NCI-H526 treated with DMSO at 0.1 percent for 48 hours (cell line): ENCODE measurements around the gene TMBIM4.
A peak's percentile ranks its signal among the peaks of the same experiment; 100 is the strongest.
"Not testable (repeated sequence)": the region's sequence is repeated elsewhere in the genome, so short reads cannot be mapped to it uniquely, and the experiment has no call there.

ENCODE experiments used
- DNase-seq: peaks from one replicate; lab custom pipeline; 2025; lab: John Stamatoyannopoulos, UW

Gene TMBIM4

DNA sequence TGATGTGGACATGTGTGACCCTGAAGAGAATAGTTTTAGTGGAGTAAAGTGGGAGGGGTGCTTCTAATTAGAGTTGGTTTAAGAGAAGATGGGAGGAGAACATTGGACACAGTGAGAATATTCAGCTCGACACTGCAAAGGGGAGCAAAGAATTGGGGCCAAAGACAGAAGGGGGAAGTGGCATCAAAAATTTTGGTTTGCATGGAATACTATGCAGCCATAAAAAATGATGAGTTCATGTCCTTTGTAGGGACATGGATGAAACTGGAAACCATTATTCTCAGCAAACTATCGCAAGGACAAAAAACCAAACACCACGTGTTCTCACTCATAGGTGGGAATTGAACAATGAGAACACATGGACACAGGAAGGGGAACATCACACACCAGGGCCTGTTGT lies 15.0 kb upstream of the TMBIM4 start:
- not testable (repeated sequence) for DNase-seq

DNA sequence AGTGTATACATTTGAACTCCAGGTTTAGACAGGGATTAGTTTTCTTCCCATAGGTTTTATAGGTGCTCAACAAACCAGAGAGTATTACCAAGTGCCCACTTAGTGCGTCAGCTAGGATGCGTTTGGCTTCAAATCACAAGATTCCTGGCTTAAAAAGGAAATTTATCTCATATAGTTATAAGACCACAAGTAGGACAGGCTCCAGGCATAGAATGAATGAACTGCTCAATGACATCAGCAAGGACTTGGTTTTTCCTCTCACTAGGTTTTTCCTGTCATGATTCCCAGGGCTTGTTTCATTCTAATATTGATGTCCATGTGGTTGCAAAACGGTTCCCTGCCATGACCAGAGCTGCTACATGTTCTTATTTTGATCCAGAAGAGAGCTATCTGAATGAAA lies 13.2 kb upstream of the TMBIM4 start:
- no peak for DNase-seq

DNA sequence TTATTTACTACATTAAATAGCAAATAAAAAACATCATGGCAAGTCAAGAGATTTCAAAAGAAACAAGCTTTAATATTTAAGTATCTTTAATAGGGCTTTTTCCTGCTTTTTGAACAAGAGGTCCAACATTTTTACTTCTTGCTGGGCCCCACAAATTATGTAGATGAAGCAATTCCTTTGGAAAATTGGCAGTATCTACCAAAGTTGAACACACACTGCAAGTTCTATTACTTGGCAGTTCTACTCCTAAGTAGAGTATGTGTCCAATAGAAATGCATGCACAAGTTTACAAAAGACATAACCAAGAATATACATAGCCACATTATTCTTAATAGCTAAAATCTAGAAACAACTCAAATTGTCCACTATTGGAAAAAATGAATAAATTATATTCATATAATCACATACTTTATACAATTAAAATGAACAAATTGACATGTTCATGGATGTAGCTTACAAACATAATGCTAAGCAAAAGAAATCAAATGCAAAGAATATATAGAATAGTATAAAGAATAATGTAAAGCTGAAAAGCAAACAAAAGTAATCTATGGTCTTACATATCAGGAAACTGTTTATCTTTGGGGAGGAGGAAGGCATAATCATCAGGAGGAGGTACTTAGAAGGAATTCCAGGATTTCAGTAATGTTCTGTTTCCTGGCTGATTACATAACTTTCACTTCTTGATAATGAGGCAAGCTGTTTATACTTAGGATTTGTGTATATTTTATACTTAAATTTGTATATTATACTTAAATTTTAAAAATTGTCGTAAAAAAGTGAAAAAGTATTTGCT lies 6.5 kb upstream of the TMBIM4 start:
- DNase-seq = no peak

DNA sequence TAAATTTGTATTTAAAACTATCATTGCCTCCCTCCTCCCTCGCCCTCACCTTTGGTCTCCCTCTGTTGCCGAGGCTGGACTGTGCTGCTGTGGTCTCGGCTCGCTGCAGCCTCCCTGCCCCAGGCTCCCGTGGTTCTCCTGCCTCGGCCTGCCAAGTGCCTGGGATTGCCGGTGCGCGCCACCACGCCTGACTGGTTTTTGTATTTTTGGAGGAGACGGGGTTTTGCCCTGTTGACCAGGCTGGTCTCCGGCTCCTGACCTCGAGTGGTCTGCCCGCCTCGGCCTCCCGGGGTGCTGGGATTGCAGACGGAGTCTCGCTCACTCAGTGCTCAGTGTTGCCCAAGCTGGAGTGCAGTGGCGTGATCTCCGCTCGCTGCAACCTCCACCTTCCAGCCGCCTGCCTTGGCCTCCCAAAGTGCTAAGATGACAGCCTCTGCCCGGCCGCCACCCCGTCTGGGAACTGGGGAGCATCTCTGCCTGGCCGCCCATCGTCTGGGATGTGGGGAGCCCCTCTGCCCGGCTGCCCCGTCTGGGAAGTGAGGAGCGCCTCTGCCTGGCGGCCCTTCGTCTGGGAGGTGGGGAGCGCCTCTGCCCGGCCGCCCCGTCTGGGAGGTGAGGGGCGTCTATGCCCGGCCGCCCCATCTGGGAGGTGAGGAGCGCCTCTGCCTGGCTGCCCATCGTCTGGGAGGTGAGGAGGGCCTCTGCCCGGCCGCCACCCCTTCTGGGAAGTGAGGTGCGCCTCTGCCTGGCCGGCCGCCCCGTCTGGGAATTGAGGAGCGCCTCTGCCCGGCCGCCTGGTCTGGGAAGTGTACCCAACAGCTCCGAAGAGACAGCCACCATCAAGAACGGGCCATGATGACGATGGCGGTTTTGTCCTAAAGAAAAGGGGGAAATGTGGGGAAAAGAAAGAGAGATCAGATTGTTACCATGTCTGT lies 4.9 kb upstream of the TMBIM4 start:
- not testable (repeated sequence) for DNase-seq

DNA sequence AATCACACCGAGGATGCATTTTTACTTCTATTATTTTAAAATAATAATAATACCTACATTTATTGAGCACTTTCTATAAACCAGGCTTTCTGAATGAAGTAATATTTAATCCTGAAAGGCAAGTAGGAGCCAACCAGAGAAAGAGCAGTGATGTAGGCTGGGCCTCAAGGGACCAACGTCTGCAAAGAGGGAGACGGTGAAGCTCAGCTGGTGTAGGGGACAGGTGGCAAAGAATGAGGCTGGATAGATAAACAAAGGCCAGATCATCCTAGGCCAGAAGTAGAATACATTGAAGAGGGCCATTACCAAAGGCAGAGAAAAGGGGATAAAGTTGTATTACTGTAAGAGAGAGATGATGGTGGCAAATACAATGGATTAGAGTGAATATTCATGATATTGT lies 810 bp upstream of the TMBIM4 start:
- no peak for DNase-seq

DNA sequence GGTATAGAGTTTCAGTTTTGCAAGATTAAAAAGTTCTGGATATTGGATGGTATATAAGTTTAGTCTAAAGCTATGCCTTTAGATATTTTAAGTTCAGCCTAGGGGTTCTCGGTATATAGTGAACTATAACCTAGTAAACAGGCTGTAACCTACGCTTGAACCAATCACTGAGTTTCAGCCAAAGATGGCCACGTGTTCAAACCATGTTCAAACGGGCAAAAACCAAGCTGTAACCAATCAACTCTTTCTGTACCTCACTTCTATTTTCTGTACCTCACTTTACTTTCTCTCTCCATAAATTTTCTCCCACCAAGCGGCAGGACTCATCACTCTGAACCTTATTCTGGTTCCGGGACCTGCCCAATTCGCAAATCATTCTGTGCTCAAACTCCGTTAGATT lies 1.4 kb downstream of the TMBIM4 start:
- DNase-seq = no peak

DNA sequence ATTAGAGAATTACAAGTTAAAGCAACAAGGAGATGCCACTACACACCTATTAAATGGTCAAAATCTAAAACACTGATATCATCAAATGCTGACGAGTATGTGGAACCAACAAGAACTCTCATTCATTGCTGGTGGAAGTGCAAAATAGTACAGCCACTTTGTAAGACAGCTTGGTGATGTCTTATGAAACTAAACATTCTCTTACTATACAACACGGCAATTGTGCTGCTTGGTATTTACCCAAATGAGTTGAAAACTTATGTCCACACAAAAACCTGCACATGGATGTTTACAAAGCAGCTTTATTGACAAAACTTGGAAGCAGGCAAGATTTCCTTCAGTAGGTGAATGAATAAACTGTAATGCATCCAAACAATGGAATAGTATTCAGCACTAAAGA lies 3.2 kb downstream of the TMBIM4 start:
- DNase-seq = no peak

DNA sequence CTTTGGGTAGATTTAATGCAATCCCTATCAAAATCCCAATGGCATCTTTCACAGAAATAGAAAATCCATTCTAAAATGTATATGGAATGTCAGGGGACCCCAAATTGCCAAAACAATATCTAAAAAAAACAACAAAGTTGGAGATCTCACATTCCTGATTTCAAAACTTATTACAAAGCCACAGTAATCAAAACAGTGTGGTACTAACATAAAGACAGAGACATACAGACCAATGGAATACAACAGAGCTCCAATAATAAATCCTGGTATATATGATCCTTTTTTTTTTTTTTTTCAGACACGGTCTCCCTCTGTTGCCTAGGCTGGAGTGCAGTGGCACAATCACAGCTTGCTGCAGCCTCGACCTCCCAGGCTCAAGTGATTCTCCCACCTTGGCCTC lies 4.7 kb downstream of the TMBIM4 start:
- no peak for DNase-seq

DNA sequence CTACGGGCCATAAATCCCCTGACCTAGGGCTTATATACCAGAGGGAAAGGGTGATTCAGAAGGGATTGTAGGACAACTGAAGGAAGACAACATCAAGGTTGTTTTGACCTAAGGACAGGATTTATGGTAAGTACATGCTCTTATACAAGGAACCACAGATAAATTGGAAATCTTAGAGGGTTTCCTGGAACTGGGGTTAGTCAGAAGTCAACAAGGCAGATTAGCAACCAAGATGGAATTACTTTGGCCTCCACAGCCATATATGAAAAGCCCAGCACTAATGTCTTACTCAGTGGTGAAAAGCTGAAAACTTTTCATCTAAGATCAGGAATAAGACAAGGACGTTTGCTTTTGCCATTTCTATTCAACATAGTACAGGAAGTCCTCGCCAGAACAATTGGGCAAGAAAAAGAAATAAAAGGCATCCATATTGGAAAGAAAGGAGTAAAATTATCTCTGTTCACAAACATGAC lies 5.4 kb downstream of the TMBIM4 start:
- DNase-seq = no peak

DNA sequence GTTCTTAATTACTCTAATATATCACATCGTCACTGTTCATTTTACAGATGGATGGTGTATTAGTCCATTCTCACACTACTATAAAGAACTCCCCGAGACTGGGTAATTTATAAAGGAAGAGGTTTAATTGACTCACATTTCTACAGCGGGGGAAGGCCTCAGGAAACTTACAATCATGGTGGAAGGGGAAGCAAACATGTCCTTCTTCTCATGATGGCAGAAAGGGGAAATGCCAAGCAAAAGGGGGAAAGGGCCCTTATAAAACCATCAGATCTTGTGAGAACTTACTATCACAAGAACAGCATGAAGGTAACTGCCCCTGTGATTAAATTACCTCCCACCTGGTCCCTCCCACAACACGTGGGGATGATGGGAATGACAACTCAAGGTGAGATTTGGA lies 6.5 kb downstream of the TMBIM4 start:
- no peak for DNase-seq

DNA sequence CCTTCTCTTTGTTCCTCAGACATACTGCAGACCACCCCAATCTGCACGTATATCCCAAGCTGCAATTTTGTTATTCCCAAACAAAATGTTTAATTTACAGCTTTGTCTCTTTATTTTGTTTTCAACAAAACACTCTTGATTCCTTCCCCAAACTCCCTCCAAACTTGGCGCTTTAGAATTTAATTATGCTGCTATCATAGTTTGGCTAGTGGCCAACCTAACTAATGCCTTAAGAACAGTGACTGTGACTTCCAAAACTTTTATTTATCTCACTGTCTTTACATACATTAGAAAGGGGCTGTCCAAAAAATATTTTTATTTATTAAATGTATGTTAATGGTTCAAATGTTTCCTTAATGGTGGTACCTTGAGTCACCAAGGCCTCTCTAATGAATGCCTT lies 7.1 kb downstream of the TMBIM4 start:
- DNase-seq = no peak

DNA sequence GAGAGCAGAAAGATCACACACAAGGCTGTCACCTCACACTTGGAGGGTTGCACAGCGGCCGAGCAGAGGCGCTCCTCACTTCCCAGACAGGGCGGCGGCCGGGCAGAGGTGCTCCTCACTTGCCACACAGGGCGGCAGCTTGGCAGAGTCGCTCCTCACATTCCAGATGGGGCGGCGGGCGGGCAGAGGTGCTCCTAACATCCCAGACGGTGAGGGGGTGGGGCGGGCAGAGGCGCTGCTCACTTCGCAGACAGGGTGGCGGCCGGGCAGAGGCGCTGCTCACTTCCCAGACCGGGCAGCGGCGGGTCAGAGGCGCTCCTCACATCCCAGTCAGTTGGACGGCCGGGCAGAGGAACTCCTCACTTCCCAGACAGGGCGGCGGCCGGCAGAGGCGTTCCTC lies 9.1 kb downstream of the TMBIM4 start:
- no peak for DNase-seq

DNA sequence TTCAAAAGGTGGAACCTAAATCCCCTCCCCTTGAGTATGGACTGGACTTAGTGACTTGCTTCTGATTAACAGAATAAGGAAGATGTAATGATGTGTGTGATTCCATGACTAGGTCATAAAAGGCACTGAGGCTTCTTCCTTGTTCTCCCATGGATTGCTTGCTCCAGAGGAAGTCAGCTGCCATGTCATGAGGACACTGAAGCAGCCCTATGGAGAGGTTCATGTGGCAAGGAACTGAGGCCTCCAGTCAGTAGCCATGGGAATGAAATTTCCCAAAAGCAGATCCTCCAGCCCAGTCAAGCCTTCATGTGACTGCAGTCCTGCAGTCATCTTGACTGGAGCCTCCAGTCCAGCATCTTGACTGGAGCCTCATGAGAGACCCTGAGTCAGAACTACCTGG lies 10.7 kb downstream of the TMBIM4 start:
- DNase-seq = no peak

DNA sequence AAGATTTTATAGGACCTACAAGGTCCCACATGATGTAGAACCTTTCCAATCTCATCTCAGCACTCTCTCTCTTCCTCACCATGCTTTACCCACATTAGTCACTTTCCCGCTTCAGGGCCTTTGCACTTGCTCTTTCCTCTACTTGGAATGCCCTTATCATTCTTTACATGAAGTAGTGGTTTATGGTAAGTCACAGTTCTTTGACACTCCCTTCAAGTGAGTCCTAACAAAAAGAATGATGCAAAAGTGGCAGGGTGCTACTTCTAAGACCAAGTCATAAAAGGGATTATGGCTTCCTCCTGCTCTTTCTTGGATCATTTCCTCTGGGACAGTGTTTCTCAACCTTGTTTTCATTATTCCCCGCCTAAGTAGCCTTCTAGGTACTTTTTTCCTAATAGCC lies 13.1 kb downstream of the TMBIM4 start:
- no peak for DNase-seq

DNA sequence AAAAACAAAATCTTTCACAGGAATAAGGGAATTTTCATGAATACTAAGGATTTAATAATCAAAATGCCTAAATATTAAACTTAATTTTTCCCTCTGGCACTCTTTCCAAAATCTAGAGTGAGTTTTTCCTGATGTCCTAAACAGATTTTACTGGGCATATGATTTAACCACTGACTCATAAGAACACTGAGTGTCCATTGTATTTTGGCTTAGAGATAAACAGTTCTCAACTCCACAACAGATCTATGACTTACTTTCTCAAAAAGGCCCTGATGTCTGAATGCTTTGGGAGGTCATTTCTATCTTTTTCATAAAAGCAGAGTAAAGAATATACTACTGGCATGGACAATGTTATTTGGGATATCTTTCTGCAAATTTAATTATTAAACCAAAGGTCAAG lies 15.0 kb downstream of the TMBIM4 start:
- DNase-seq = no peak

DNA sequence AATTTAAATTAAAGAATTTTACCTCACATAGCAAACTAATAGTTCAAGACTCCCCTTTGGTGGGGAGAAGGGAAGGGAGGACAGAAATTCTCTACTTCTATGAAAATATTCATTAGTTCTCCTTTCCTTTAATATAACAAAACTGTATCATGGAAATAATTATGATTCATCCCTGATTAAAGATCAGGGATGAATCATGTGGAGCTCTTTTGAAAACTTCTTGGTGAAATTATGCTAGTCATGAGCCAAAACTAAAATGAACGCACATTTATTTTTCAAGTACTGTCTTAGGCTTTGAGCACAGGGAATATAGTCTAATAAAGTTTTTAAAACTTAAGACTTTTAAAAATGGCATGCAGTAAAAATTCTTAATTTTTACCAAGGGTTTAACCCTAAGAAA lies 17.1 kb downstream of the TMBIM4 start:
- no peak for DNase-seq

DNA sequence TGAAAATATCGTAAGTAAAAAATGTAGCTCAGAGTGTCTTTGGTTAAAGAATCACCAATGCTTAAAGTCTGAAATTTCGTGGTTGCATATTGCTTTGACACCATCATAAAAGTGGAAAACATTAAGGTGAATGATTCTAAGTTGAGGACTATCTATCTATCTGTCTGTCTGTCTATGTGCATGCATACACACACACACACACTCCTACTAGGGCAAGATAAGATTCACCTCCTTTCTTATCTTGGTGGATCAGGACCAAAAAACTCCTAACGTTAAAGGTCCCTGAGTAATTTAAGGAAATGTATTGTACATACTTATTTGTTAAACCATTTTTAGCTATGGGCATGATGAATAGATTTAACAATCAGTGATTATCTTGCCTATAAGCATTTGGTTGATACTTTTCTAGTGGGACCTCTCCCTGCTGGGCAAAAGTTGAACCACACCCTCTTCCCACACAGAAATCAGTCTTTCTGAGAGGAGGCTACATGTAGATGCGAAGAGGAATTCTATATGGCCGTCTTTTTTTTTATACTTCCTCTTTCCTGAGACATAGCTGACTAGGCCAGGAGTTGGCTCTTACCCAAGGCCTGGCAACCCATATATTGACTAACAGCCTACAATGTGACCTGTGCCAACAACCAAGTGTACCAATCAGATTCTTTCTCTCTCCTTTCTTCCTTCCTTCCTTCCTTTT lies 19.9 kb downstream of the TMBIM4 start:
- no peak for DNase-seq

DNA sequence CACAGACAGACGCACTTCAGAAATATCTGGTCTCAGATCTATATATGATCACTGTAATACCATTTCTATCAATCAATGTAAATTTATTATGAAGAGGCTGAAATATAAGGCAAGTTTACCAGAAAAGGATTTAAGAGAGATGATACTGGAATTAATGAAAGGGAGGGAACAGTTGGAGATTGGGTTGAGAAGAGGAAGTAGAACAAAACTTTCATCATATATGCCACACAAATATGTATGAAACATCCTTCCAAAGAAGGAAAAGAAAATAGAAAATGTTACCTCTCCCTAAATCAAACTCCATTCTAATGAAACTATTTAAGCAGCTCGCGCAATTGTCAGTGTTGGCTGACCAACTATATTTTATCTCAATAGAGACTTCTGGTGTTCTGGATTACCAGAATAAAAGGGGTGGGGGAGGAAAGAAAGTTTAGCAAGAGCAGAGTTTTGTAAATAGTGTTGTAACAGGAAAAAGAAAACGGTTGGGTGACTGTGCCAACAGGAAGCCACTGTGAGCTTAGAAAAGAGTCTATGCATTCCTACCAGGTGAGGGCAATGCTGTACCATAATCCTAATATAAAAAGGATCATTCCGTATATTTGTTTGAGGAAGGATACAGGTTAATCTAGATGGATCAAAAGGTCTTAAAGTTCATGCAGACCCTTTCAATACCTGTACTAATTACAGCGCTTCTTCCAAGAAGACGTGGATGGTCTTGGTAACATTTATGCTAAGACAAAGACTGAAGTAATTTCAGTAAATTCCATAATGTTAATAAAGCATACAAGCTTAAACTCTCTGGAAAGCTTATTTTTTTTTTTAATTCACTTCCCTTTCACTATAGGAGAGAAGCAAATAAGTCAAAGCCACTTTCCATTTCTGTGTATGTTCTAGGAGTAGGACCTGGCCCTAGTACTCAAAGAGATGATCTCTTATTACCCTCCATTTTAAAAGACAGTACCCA lies 24.7 kb downstream of the TMBIM4 start:
- peak; percentile 1 for DNase-seq

DNA sequence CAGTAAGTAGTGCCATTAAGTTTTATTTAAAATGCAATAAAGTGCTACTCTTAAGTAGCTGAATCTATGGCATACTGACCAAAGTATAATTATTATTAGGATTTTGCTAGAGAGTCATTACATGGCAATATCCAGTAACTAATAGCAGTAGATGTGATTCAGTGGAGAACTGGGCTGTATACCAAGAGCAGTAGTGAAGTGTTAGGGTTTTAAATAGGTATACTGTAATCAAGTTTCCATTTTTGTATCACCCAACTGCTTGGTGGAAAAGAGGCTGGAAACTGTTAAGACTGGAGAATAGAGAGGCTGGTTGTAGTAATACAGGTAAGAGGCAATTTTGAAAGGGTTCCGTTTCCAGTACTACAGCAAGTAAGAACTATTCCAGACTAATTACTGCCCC lies 25.9 kb downstream of the TMBIM4 start:
- no peak for DNase-seq

DNA sequence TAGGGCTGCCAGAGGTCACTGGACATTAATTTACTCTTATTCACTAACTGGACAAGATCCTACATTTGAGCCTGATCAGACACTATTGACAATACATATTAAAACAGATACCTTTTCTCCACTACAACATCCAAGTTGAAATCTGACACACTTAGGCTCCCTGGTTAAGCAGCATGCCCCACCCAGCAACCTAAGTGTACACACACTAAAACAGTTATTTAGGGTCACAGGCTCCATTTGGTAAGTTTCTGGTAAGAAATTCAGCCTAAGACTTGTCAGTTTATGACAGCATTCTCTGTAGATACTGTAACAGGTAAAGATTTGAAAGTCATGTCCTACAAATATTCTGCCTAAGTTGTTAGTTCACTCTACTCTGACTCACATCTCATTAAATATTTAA lies 27.0 kb downstream of the TMBIM4 start:
- DNase-seq = no peak

DNA sequence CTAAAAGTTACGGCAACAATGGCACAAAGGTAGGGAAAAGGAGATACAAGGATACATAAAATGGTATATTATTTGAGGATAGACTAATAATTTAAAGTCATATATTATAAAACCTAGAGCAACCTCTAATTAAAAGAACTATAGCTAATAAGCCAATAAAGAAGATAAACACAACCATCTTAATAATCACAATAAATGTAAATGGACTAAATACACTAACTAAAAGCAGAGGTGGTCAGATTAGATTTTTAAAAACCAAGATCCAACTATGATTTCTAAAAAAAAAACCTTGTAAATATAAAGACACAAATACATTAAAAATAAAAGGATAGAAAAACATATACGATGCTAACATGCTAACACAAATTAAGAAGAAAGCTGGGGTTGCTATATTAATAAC lies 28.5 kb downstream of the TMBIM4 start:
- DNase-seq = no peak
